ENCODE measurements around the gene FAM184A.

- TF ChIP-seq, protein P1, sequence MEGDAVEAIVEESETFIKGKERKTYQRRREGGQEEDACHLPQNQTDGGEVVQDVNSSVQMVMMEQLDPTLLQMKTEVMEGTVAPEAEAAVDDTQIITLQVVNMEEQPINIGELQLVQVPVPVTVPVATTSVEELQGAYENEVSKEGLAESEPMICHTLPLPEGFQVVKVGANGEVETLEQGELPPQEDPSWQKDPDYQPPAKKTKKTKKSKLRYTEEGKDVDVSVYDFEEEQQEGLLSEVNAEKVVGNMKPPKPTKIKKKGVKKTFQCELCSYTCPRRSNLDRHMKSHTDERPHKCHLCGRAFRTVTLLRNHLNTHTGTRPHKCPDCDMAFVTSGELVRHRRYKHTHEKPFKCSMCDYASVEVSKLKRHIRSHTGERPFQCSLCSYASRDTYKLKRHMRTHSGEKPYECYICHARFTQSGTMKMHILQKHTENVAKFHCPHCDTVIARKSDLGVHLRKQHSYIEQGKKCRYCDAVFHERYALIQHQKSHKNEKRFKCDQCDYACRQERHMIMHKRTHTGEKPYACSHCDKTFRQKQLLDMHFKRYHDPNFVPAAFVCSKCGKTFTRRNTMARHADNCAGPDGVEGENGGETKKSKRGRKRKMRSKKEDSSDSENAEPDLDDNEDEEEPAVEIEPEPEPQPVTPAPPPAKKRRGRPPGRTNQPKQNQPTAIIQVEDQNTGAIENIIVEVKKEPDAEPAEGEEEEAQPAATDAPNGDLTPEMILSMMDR (IDR thresholded peaks at IDR 0.05), result no peak
- TF ChIP-seq POLR2A (IDR thresholded peaks at IDR 0.05; ENCODE audit: low read depth) (no peak), EP300 (IDR thresholded peaks at IDR 0.05) (no peak), POLR2AphosphoS5 (IDR thresholded peaks at IDR 0.05) (no peak)
Observed at GRCh38 chr6:118982575-118982911, 95.9 kb downstream of the FAM184A start.

All from esophagus muscularis mucosa (tissue), 4 donors.